Endometrial microvascular endothelial cells (primary cell): ENCODE measurements around the gene FBLN1. TPM values are rescaled to one million over a fixed set of nuclear protein-coding genes. Genes with fewer than 3 reads are reported as not detected.

Source experiments
- in situ Hi-C: cut with HindIII; loops from 2 replicates; pipeline ENCODE4 v1.10.0; 2017; ENCODE audit warnings: low sequenced_read_pairs, low pct_unique_long_range_greater_than_20kb; ENCODE audit errors: inconsistent ontology term
- total RNA-seq: library from RNA; depleted of rRNA; stranded (reverse); fragments of >200 nt; gene quantifications from one replicate; pipeline ENCODE4 v1.2.3, GENCODE V29; 2015; ENCODE audit errors: inconsistent ontology term

FBLN1 gene
- total RNA-seq, 1 donor from 2014 or later, result 0.28 TPM

GRCh38 chr22:45576730-45577464 is 74.2 kb downstream of the FBLN1 start:
- in situ Hi-C loops, result no loop called here

GRCh38 chr22:45577746-45578523 is 75.3 kb downstream of the FBLN1 start:
- in situ Hi-C loops, result no loop called here

GRCh38 chr22:45578524-45579147 is 76.0 kb downstream of the FBLN1 start:
- in situ Hi-C loops, result no loop called here

GRCh38 chr22:45579306-45579705 is 76.6 kb downstream of the FBLN1 start:
- in situ Hi-C loops, result no loop called here

- in situ Hi-C loops, result no loop called here
These were observed 77.4 kb downstream of the FBLN1 start for GRCh38 chr22:45579806-45580725.

GRCh38 chr22:45580726-45581381 is 78.2 kb downstream of the FBLN1 start:
- in situ Hi-C loops, result no loop called here

GRCh38 chr22:45581549-45582080 is 78.9 kb downstream of the FBLN1 start:
- in situ Hi-C loops, result no loop called here

GRCh38 chr22:45582236-45582954 is 79.7 kb downstream of the FBLN1 start:
- in situ Hi-C loops, result no loop called here

- in situ Hi-C loops, result no loop called here
These were observed 80.3 kb downstream of the FBLN1 start for GRCh38 chr22:45582955-45583320.

- in situ Hi-C loops, result no loop called here
These were observed 80.8 kb downstream of the FBLN1 start for GRCh38 chr22:45583504-45583903.

GRCh38 chr22:45584121-45584570 is 81.5 kb downstream of the FBLN1 start:
- in situ Hi-C loops, result no loop called here

GRCh38 chr22:45584621-45585436 is 82.1 kb downstream of the FBLN1 start:
- in situ Hi-C loops, result no loop called here

GRCh38 chr22:45585437-45585755 is 82.7 kb downstream of the FBLN1 start:
- in situ Hi-C loops, result no loop called here

GRCh38 chr22:45585946-45586540 is 83.4 kb downstream of the FBLN1 start:
- in situ Hi-C loops, result no loop called here

GRCh38 chr22:45586651-45587405 is 84.1 kb downstream of the FBLN1 start:
- in situ Hi-C loops, result no loop called here
